DMS79 (cell line): ENCODE results near the gene SF3B3.

Source experiments
- DNase-seq: peaks from one replicate; lab custom pipeline; 2025; lab: John Stamatoyannopoulos, UW

SF3B3 gene

DNA sequence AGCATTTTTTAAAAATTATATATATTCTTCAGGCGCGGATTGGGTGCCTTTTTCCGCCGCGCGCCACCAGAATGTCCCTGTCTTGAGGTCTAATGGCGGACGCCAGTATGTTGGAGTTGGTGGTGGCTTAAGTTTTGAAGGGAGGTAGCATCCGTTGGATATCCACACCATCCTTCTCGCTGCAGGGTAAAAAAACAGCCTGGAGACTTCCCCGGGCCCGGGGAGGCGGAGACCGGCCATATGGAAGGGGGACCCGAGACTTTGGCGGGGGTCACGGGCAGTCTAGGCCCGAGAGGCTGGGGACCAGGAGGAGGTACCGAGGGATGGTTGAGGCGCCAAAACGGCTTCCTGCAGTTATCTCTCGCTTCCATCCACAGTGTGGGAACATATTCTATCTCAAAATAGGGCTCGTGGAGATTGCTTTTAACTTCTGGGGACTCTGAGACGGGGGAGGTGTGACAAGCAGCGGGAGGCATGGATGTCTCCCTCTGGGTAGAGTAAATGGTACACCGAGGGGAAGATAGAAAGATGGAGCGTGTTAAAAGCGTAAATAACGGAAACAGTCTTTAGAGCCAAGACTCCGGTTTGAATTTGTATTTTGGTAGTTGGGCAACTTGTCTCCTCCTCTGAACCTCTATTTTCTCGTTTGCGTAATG lies at the start of gene SF3B3:
Gene SF3B3, plus strand, starts transcription at position 74 of the 656 bp plus-strand sequence. CDS start 2,841 bp downstream, outside the sequence.
- peak; percentile 61 for DNase-seq

DNA sequence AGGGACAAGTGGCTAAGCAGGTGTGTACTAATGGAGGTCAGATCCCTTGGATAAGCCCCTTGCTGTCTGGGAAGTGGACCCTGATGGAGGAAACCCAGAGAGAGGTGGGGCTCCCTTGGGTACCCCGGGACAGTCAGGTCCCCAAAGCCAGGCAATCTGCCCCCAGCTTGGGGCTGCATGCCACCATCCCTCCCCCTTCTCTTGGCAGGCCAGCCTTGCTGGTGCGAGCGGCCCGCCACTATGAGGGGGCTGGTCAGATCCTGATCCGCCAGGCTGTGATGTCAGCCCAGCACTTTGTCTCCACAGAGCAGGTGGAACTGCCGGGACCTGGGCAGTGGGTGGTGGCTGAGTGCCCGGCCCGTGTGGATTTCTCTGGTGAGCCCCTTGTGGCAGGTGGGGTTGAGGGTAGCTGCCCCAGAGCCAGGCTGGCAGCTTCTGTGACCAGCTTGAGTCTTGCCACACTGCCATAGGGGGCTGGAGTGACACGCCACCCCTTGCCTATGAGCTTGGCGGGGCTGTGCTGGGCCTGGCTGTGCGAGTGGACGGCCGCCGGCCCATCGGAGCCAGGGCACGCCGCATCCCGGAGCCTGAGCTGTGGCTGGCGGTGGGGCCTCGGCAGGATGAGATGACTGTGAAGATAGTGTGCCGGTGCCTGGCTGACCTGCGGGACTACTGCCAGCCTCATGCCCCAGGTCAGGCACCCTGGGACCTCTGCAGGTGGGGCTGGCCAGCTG lies 49.1 kb upstream of the SF3B3 start:
- DNase-seq: no peak

DNA sequence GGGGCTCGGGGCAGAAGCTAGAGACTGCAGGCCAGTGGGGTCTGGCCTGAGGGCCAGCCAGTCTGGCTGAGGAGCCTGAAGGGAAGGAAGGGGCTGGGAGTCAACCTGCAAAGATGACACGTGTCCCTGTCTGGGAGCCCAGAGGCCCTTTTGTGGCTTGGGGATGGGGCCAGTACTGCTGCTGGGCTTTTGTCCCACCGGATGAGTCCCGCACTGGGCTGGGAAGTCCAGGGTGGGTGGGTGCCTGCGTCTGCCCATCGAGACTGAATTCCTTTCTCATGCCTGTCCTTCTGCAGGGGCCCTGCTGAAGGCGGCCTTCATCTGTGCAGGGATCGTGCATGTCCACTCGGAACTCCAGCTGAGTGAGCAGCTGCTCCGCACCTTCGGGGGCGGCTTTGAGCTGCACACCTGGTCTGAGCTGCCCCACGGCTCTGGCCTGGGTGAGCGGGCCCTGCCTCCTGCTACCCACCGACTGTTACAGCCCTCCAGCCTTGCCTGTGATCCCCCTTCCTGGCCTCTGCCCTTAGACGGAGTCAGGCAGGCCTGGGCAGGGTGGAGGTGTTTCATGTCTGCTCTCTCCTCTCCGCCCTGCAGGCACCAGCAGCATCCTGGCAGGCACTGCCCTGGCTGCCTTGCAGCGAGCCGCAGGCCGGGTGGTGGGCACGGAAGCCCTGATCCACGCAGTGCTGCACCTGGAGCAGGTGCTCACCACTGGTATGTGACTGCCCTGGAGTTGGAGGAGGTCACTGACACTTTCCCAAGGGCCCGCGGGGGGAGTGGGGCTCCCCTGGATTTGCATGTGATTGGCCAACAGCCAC lies 48.4 kb upstream of the SF3B3 start:
- no peak for DNase-seq

- no peak for DNase-seq
Measured at GRCh38 chr16:70476272-70477020, 47.2 kb upstream of the SF3B3 start.

GRCh38 chr16:70478169-70478568 lies 45.4 kb upstream of the SF3B3 start:
- no peak for DNase-seq

DNA sequence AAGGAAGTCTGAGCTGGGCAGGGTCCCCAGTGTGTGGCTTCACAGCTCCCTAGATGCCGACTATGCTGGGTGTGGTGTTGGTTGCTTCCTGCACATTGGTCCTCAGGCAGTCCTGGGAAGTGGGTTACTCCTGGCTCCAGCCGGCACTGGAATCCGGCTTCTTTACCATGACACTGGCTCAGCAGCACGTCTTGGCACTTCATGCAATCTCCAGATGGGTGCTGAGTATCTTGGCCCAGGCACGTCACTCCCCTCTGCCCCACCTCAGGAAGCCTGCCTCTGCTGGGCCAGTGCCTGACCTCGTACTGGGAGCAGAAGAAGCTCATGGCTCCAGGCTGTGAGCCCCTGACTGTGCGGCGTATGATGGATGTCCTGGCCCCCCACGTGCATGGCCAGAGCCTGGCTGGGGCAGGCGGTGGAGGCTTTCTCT lies 44.7 kb upstream of the SF3B3 start:
- DNase-seq: no peak

DNA sequence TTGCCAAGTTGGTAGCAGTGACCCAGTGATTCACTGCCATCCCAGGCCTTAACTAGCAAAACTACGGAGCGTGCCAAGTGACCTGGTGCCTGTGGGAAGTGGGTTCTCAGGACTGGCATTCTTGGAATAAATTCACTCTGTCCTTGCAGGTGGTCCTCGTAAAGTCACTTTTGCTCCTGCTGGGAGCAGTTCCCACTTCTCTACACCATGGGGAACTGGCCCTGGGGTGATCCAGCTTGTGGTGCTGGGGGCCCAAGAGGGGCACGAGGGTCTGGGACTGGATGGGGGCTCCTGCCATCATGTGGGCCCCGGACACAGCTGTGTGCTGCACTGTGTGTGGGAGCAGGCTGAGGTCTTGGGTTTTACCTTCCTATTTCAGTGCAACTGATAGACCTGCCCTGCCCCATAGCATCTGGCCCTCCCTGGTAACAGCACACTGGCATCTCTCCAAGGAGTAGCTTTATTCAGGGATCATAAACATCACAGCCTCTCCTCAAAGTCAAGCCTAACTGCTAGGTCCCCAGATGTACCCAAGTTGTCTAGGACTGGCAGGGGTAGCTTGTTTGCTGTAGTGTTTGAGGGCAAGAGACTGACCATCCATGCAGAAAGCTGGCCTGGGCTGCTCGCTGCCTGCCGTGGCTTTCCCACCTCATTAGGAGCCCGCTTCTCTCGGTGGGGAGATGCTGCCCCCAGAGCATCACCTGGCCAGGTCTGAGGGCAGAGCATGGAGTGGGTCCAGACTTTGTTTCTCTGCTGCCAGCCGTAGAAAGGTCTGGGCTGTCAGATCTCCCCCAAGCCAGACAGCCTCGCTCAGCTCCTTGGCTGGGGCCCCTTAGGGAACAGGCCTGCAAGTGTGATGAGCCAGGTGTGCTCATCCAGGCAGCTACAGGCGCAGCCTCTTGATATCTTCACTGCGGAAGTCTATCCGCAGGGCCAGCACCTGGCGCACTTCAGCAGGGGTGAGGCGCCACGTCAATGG lies 43.2 kb upstream of the SF3B3 start:
- peak; percentile 51 for DNase-seq

- DNase-seq: no peak
Measured at GRCh38 chr16:70481929-70482536, 41.6 kb upstream of the SF3B3 start.

DNA sequence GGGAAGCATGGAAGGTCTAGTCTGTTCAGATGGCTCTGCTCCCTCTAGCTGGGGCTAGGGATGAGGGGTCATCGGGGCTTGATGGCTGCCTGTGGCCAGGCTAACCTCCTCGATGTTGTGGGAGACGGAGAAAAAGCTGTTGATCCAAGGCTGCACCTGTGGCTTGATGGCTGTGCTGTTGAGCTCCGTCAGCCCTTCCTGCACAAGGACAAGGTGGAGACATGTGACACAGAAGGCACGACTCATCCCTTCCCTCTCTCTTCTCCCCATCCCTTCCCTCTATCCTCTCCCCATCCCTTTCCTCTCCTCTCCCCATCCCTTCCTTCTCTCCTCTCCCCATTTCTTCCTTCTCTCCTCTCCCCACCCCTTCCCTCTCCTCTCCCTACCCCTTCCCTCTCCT lies 41.0 kb upstream of the SF3B3 start:
- DNase-seq: no peak

DNA sequence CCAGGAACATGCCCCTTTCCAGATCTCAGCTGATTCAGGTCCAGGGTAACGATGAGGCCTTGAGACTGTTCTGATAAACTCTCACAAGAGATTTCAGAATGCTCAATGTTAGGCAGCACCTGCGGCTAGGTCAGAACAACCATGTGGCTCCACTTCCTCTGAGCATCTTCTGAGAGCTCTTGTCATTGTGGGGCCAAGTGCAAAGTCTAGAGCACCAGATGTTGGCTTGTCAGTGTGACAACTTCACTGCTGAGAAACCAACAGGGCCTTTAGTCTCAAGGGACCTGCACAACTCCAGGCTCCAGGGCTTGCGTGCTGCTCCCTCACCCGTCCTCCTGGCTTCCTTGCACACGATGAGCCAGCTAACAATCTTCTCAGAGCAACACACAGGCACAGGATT lies 40.2 kb upstream of the SF3B3 start:
- no peak for DNase-seq

- DNase-seq: no peak
Measured at GRCh38 chr16:70484867-70485266, 38.7 kb upstream of the SF3B3 start.

GRCh38 chr16:70490261-70490660 lies 33.4 kb upstream of the SF3B3 start:
- no peak for DNase-seq

DNA sequence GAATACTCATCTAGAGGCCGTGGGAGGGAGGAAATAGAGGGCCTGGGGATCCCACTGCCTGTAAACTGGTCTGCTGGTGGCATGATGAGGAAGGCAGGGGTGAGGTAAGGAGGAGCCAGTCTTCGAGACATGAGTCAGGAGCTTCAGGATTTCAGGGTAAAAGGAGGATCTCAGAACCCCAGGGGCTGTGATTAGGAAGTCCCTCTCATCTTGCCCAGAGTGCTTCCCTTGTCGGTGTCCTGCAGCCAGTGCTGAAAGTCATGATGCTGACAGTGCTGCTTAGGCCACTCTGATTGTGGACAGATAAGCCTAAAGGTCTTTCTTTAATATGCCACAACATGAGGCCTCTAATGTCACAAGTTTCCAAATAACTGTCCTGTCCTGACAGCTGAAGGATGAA lies 29.8 kb upstream of the SF3B3 start:
- no peak for DNase-seq

DNA sequence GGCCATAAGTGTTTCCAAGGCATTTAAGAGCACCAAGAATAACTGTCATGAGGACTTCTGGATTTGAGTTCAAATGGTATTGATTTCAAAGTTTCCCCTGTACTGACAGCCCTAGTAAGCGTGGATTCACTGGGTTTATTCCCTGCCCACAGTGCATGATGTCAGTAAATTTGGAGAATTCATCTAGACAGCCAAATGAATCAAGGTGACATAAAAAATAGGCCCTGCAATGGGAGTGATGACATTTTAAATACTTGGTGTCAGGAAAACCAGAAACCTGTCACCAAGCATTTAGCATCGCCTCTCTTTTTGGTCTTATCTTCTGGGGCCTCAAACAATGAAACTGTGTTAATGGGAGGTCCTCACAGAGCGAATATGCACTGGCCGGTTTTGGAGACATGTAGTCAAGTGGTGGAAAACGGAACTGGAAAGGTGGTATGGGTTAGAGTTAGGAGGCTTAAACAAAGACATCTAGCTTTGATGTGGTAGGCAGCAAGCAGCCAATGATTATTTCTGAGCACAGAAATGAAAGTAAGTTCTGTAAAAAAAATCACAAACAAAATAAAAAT lies 29.3 kb upstream of the SF3B3 start:
- no peak for DNase-seq

GRCh38 chr16:70494777-70495176 lies 28.8 kb upstream of the SF3B3 start:
- DNase-seq: no peak

DNA sequence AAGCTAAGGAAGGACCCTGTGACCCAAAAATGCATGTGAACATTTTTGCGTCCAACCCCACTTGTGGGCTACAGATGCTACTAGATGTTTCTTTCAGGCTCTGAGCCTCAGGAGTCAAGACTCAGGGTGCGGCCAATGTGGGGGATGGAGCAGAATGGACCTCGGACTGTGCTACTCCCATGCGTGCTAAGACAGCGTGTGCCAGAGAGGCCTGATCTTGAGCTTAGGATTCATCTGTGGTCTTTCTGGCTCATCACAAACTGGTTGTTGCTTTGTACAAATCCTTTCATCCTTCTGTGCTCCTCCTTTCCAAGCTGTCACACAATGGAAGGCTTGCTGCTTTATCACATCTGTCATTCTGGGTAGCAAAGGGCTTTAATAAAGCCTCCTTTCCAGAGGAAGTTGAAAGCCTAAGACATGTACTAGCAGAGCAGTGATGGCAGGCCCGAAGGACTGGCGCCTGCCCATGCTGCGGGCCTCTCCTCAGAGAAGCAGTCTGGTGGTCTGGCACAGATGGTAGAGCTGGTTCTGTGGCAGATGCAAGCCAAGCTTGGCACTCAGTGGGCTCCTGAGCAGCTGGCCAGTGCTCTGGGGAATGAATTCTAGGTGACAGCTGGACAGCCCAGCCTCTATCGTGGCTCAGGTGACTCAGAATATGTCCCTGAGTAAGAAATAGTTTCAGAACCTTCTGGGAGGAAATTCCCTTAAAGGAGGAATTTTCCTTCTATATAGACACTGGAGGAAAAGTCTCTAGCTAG lies 28.0 kb upstream of the SF3B3 start:
- no peak for DNase-seq

GRCh38 chr16:70496513-70496912 lies 27.1 kb upstream of the SF3B3 start:
- no peak for DNase-seq

DNA sequence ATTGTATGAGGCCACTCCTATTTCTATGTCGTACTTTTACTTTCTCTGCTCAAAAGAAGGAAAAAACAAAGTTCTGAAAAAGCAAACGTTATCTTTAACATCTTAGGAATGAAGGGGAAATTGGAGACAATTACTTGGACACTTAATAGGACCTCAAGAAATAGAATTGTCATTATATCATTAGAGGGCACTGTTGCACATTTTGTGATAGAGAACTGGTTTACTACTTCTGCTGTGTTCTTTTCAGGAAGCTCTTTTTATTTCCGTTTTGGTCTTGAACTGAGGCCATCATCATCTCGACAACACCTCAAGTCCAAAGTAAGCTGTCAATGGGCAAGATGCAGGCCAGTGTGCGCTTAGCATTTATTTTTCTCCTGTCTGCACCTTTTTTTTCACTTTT lies 14.9 kb upstream of the SF3B3 start:
- DNase-seq: no peak

DNA sequence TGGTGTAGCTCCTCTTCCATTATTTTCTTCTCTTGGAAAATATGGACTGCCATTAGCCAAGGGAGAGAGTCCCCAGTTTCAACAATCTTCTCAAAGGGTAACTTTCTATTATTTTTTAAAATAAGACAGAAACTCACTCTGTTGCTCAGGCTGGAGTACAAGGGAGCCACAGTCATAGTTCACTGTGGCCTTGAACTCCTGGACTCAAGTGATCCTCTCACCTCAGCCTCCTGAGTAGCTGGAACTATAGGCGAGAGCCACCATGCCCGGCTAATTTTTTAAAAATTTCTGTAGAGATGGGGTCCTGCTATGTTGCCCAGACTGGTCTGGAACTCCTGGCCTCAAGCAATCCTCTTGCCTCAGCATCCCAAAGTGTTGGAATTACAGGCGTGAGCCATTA lies 13.4 kb upstream of the SF3B3 start:
- no peak for DNase-seq
